Thyroid gland (tissue), 4 donors: ENCODE data around the gene PTPRC. TPM values are rescaled to one million over a fixed set of nuclear protein-coding genes. Genes with fewer than 3 reads are reported as not detected.

Source experiments
- DNase-seq, 2 donors: peaks; one replicate each; pipeline ENCODE4 v3.0.0-alpha.2; 2019
- H3K27ac ChIP-seq, 3 donors: fragments of 200-600 bp; sonication (generic); 1 replicate in 2 of 3; 2 replicates in 1 of 3; pipeline ENCODE4 v1.5.1; 2016 to 2019; ENCODE audit warnings: mild to moderate bottlenecking in 1 of 3, moderate library complexity in 1 of 3
- H3K27me3 ChIP-seq: fragments of 200-600 bp; sonication (generic); one replicate; pipeline ENCODE4 v1.5.1; 2019
- H3K36me3 ChIP-seq, 2 donors: fragments of 200-600 bp; sonication (generic); one replicate each; pipeline ENCODE4 v1.5.1; 2016 to 2019
- H3K4me1 ChIP-seq, 2 donors: fragments of 200-600 bp; sonication (generic); one replicate each; pipeline ENCODE4 v1.5.1; 2017 to 2019
- H3K4me3 ChIP-seq, 3 donors: fragments of 200-600 bp; sonication (generic); replicated peaks in 1 of 3; 1 replicate in 2 of 3; 2 replicates in 1 of 3; pipeline ENCODE4 v1.5.1; 2016; ENCODE audit warnings: mild to moderate bottlenecking in 1 of 3
- H3K9me3 ChIP-seq: fragments of 200-600 bp; sonication (generic); one replicate; pipeline ENCODE4 v1.5.1; 2017
- CTCF ChIP-seq, 6 experiments: fragments of 200-600 bp in 3 of 6; fragments of 450-650 bp in 3 of 6; sonication (generic) in 3 of 6; IDR thresholded peaks; one replicate each; pipeline ENCODE4 v1.5.1; 2016 to 2019; ENCODE audit warnings: antibody characterized with exemption in 6 of 6, mild to moderate bottlenecking in 2 of 6, inconsistent platforms in 1 of 6, moderate library complexity in 1 of 6
- POLR2A ChIP-seq, 2 donors: fragments of 450-650 bp; IDR thresholded peaks; one replicate each; pipeline ENCODE4 v1.6.1; 2017; ENCODE audit warnings: antibody characterized with exemption in 2 of 2, mild to moderate bottlenecking in 2 of 2, moderate library complexity in 1 of 2
- WGBS, 2 donors: methylation state at CpG; one replicate each; pipeline ENCODE4 v1.1.5; 2017; 5-methylcytosine and 5-hydroxymethylcytosine counted together
- intact Hi-C: fragments of 100-400 bp; cut with DNase I; formaldehyde crosslinking; loops from one replicate; pipeline ENCODE4 v1.15.1; 2023
- total RNA-seq, 4 donors: library from RNA; depleted of rRNA; stranded (reverse); fragments of >200 nt; gene quantifications; one replicate each; pipeline ENCODE4 v1.2.3, GENCODE V29; 2016

Gene PTPRC
- total RNA-seq, 4 donors from 2014 or later: 11.5 to 23.8 (median 16.9) TPM

DNA sequence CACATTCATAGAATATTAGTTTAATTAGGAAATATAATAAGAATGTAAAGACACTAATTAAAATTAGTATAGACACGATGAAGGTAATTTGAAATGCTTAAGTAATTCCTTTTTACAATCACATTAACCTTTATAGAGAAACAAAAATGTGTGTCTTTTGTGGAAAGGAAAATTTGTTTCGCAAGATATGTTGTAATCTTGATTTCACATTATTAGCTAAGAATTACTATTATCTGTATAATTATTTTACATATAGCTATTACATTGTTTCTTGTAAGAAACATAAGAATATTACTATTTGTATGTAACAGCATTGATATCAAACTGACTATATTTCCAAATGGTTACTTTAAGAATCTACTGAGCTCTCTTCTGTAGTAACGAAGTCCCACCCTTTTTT lies 111.2 kb downstream of the PTPRC start:
- Histone ChIP-seq H3K27me3 (no peaks in the 10 kb centered on the region), H3K4me3 (no peak overlapping the region), H3K4me1 (no peaks in the 10 kb centered on the region), H3K9me3 (no peaks in the 10 kb centered on the region), H3K27ac (no peak overlapping the region), H3K36me3 (no peaks in the 10 kb centered on the region)
- 91 to 93% methylated on average over 3 of the region's 3 CpGs for WGBS, 2 donors
- no peak for DNase-seq
- TF ChIP-seq CTCF (IDR thresholded peaks at IDR 0.05) (no peak), POLR2A (IDR thresholded peaks at IDR 0.05) (no peak)
- intact Hi-C loops: no loop called here

GRCh38 chr1:198751741-198752140 lies 112.9 kb downstream of the PTPRC start:
- H3K27ac ChIP-seq: no peak overlapping the region
- H3K36me3 ChIP-seq: no peaks in the 10 kb centered on the region
- no peaks in the 10 kb centered on the region for H3K27me3 ChIP-seq
- no peak overlapping the region for H3K4me3 ChIP-seq
- intact Hi-C loops: no loop called here
- DNase-seq: no peak
- TF ChIP-seq CTCF (IDR thresholded peaks at IDR 0.05) (no peak), POLR2A (IDR thresholded peaks at IDR 0.05) (no peak)
- no peaks in the 10 kb centered on the region for H3K4me1 ChIP-seq
- 86 to 90% methylated on average over 3 of the region's 3 CpGs for WGBS, 2 donors
- H3K9me3 ChIP-seq: no peaks in the 10 kb centered on the region

DNA sequence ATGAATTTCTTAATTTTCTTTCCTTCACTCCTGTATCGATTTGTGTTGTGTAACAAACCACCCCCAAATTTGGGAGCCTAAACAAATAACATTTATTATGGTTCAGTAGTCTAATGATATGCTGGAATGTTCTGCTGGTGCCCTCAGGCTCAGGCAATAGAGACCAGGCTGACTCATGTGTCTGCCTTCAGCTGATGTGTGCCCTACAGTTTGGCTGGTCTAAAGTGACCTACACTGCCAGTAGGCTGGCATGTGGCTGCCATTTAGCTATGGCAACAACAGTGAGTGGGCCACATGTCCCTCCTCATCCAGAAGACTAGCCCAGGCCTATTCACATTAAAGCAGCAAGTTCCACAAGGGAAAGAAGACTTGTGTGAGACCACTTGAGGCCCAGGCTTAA lies 115.8 kb downstream of the PTPRC start:
- intact Hi-C loops: no loop called here
- no peaks in the 10 kb centered on the region for H3K4me1 ChIP-seq
- DNase-seq: no peak
- no peaks in the 10 kb centered on the region for H3K36me3 ChIP-seq
- TF ChIP-seq CTCF (IDR thresholded peaks at IDR 0.05) (no peak), POLR2A (IDR thresholded peaks at IDR 0.05) (no peak)
- H3K27ac ChIP-seq: no peak overlapping the region
- no peaks in the 10 kb centered on the region for H3K9me3 ChIP-seq
- 60 to 70% methylated on average over 1 of the region's 1 CpG for WGBS, 2 donors
- no peaks in the 10 kb centered on the region for H3K27me3 ChIP-seq
- H3K4me3 ChIP-seq: no peak overlapping the region

GRCh38 chr1:198755715-198756114 lies 116.9 kb downstream of the PTPRC start:
- 82 to 85% methylated on average over 2 of the region's 2 CpGs for WGBS, 2 donors
- Histone ChIP-seq H3K27ac (no peak overlapping the region), H3K4me3 (no peak overlapping the region), H3K4me1 (no peaks in the 10 kb centered on the region), H3K36me3 (no peaks in the 10 kb centered on the region), H3K27me3 (no peaks in the 10 kb centered on the region), H3K9me3 (no peaks in the 10 kb centered on the region)
- intact Hi-C loops: no loop called here
- no peak for DNase-seq
- no peak for TF ChIP-seq CTCF (IDR thresholded peaks at IDR 0.05)
- no peak for TF ChIP-seq POLR2A (IDR thresholded peaks at IDR 0.05)

- no peaks in the 10 kb centered on the region for H3K27me3 ChIP-seq
- intact Hi-C loops: no loop called here
- no peaks in the 10 kb centered on the region for H3K36me3 ChIP-seq
- H3K9me3 ChIP-seq: no peaks in the 10 kb centered on the region
- DNase-seq: no peak
- H3K4me1 ChIP-seq: no peaks in the 10 kb centered on the region
- TF ChIP-seq CTCF (IDR thresholded peaks at IDR 0.05) (peak in 2 of 6 experiments; percentile 15 to 20), POLR2A (IDR thresholded peaks at IDR 0.05) (no peak)
- no peak overlapping the region for H3K4me3 ChIP-seq
- no peak overlapping the region for H3K27ac ChIP-seq
Observed at GRCh38 chr1:198756470-198756869, 117.6 kb downstream of the PTPRC start.
